Right ventricle myocardium inferior (tissue), 1 donor: ENCODE data around the gene KLRC2. TPM values are rescaled to one million over a fixed set of nuclear protein-coding genes. Genes with fewer than 3 reads are reported as not detected.

Experiments
- ATAC-seq: fragments of 200-7000 bp; cut with Tn5 transposase; one replicate; pipeline ENCODE4 v1.9.1; 2020; ENCODE audit warnings: mild to moderate bottlenecking, moderate library complexity
- DNase-seq: peaks from one replicate; pipeline ENCODE4 v3.0.0; 2021; ENCODE audit errors: missing footprints
- intact Hi-C: fragments of 100-400 bp; cut with DNase I; formaldehyde crosslinking; loops from one replicate; pipeline ENCODE4 v1.11.0; 2022
- total RNA-seq: library from RNA; stranded (reverse); fragmentation: NEBNext Ultra II Directional; extraction: Animal tissue kit (Norgen Biotek cat#: 25700); gene quantifications from one replicate; pipeline ENCODE4 v1.2.1, GENCODE V29; 2021
- donor health status: DM: no; HTN: yes; CAD: no; lungs with severe emphysema.

Gene KLRC2
- total RNA-seq, 1 donor from 2014 or later: not detected

GRCh38 chr12:10384191-10384590 is 51.6 kb downstream of the KLRC2 start:
- no peak for ATAC-seq
- intact Hi-C loops: no loop called here

GRCh38 chr12:10381928-10382628 is 53.7 kb downstream of the KLRC2 start:
- DNase-seq: no peak
- intact Hi-C loops: no loop called here
- no peak for ATAC-seq

More at GRCh38 chr12:10384191-10384590, 51.6 kb downstream of the KLRC2 start:
- DNase-seq: no peak

Other genes with a start within 250 kb of the KLRC2 start
- gene GABARAPL1, start 223.1 kb downstream of the KLRC2 start, total RNA-seq: 282 TPM
- gene KLRD1, start 128.1 kb downstream of the KLRC2 start, total RNA-seq: 2.3 TPM
- 1.2 TPM for gene KLRK1, start 46.0 kb downstream of the KLRC2 start, total RNA-seq
- gene KLRC4, start 26.3 kb downstream of the KLRC2 start, total RNA-seq: not detected
- gene KLRC3, start 15.4 kb downstream of the KLRC2 start, total RNA-seq: not detected
- not detected for gene KLRC1, start 17.4 kb upstream of the KLRC2 start, total RNA-seq
- gene EIF2S3B, start 69.9 kb upstream of the KLRC2 start, total RNA-seq: 0.62 TPM
- gene MAGOHB, start 177.6 kb upstream of the KLRC2 start, total RNA-seq: 14.8 TPM
- gene STYK1, start 238.0 kb upstream of the KLRC2 start, total RNA-seq: not detected